Measurements from ENCODE around the gene RPL31. TPM values are rescaled to one million over a fixed set of nuclear protein-coding genes. Genes with fewer than 3 reads are reported as not detected.

The RPL31 gene
- total RNA-seq, 2 donors from 2014 or later: 511 to 520 TPM

GRCh38 chr2:101026253-101026701 lies 24.2 kb downstream of the RPL31 start:
- no peak for TF ChIP-seq CTCF (IDR thresholded peaks at IDR 0.05)
- Histone ChIP-seq H3K36me3 (peaks cover 12% of the 10 kb centered on the region), H3K27ac (no peak overlapping the region), H3K4me3 (no peak overlapping the region), H3K4me1 (ENCODE audit: control insufficient read depth in 1 of 2, low read depth in 2 of 2) (no peaks in the 10 kb centered on the region), H3K27me3 (replicated peaks; ENCODE audit: insufficient read depth) (no peaks in the 10 kb centered on the region), H3K9me3 (no peaks in the 10 kb centered on the region)
- ATAC-seq (ENCODE audit: insufficient number of reproducible peaks, low FRiP score, low read depth): no peak
- DNase-seq (ENCODE audit: low spot score): no peak

- Histone ChIP-seq H3K27ac (no peak overlapping the region), H3K4me3 (no peak overlapping the region), H3K9me3 (no peaks in the 10 kb centered on the region), H3K27me3 (replicated peaks; ENCODE audit: insufficient read depth) (no peaks in the 10 kb centered on the region), H3K36me3 (peaks cover 12% of the 10 kb centered on the region), H3K4me1 (ENCODE audit: control insufficient read depth in 1 of 2, low read depth in 2 of 2) (no peaks in the 10 kb centered on the region)
- DNase-seq (ENCODE audit: low spot score) (no peak), ATAC-seq (ENCODE audit: insufficient number of reproducible peaks, low FRiP score, low read depth) (no peak)
- no peak for TF ChIP-seq CTCF (IDR thresholded peaks at IDR 0.05)
These were observed 24.9 kb downstream of the RPL31 start for GRCh38 chr2:101026923-101027469.

GRCh38 chr2:101027852-101028251 lies 25.8 kb downstream of the RPL31 start:
- Histone ChIP-seq H3K4me3 (no peak overlapping the region), H3K36me3 (peaks cover 12% of the 10 kb centered on the region)
- DNase-seq (ENCODE audit: low spot score): no peak

GRCh38 chr2:101030866-101031554 lies 28.9 kb downstream of the RPL31 start:
- Histone ChIP-seq H3K27ac (no peak overlapping the region), H3K4me3 (no peak overlapping the region), H3K27me3 (replicated peaks; ENCODE audit: insufficient read depth) (no peaks in the 10 kb centered on the region), H3K4me1 (ENCODE audit: control insufficient read depth in 1 of 2, low read depth in 2 of 2) (no peaks in the 10 kb centered on the region), H3K9me3 (no peaks in the 10 kb centered on the region), H3K36me3 (peaks cover 32% of the 10 kb centered on the region)
- ATAC-seq (ENCODE audit: insufficient number of reproducible peaks, low FRiP score, low read depth): no peak
- no peak for TF ChIP-seq CTCF (IDR thresholded peaks at IDR 0.05)
- DNase-seq (ENCODE audit: low spot score): no peak

More at GRCh38 chr2:101027852-101028251, 25.8 kb downstream of the RPL31 start:
- no peak for TF ChIP-seq CTCF (IDR thresholded peaks at IDR 0.05)
- ATAC-seq (ENCODE audit: insufficient number of reproducible peaks, low FRiP score, low read depth): no peak
- Histone ChIP-seq H3K27ac (no peak overlapping the region), H3K4me1 (ENCODE audit: control insufficient read depth in 1 of 2, low read depth in 2 of 2) (no peaks in the 10 kb centered on the region), H3K27me3 (replicated peaks; ENCODE audit: insufficient read depth) (no peaks in the 10 kb centered on the region), H3K9me3 (no peaks in the 10 kb centered on the region)

DNA sequence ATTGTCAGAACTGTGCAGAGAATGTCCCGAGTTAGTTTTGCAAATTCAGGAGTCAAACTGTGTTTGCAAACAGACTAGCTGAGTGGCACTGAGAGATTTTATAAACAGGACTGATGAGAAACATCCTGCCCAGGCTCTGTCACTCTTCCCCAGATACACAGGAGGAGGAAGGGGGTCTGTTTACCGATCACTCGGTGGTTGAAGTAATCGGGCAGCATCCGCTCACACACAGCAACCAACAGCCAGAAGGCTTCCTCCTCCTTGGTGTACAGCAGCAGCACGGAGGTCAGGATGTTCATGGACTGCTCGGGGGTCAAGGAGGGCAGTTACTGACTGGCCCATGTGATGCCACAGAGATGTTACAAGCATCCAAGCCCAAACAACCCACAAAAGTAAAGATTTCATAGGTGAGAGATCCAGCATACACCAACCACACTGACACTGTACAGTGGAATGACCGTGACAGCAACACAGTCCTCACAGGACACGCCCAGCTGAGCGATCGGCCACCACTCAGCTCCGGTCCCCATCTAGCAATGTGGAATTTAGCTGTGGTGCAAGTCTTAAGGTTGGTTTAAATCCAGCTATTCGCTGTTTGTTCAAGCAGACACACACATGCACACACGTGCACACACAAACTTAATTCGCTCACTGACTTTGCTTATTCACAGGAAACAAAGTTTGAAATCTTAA lies 30.1 kb downstream of the RPL31 start:
- DNase-seq (ENCODE audit: low spot score) (no peak), ATAC-seq (ENCODE audit: insufficient number of reproducible peaks, low FRiP score, low read depth) (no peak)
- H3K4me1 ChIP-seq (ENCODE audit: control insufficient read depth in 1 of 2, low read depth in 2 of 2): no peaks in the 10 kb centered on the region
- H3K9me3 ChIP-seq: no peaks in the 10 kb centered on the region
- peaks cover 34% of the 10 kb centered on the region for H3K36me3 ChIP-seq
- no peak overlapping the region for H3K27ac ChIP-seq
- no peak overlapping the region for H3K4me3 ChIP-seq
- H3K27me3 ChIP-seq (replicated peaks; ENCODE audit: insufficient read depth): no peaks in the 10 kb centered on the region
- TF ChIP-seq CTCF (IDR thresholded peaks at IDR 0.05): no peak
